HG03521 (cell line): ENCODE results near the gene CXCR4.

Experiments
- ATAC-seq: cut with Tn5 transposase; IDR thresholded peaks from one replicate; pipeline ENCODE4 v1.9.1; 2021; ENCODE audit warnings: mild to moderate bottlenecking, moderate library complexity; ENCODE audit not compliant: unreplicated experiment

Gene CXCR4

GRCh38 chr2:136117909-136118818, at the start of gene CXCR4:
TSS of gene CXCR4 (minus strand) at chr2:136118149. CDS start at chr2:136118060, 89 bp downstream.
- ATAC-seq = peak; percentile 23

GRCh38 chr2:136164280-136164776, 46.4 kb upstream of the CXCR4 start:
- no peak for ATAC-seq

- ATAC-seq = no peak
These were observed 44.5 kb upstream of the CXCR4 start for GRCh38 chr2:136162438-136162837.

GRCh38 chr2:136156411-136156810, 38.5 kb upstream of the CXCR4 start:
- no peak for ATAC-seq

- ATAC-seq = no peak
These were observed 36.4 kb upstream of the CXCR4 start for GRCh38 chr2:136154384-136154783.

- ATAC-seq = no peak
These were observed 33.3 kb upstream of the CXCR4 start for GRCh38 chr2:136151021-136151971.

GRCh38 chr2:136149011-136149410, 31.1 kb upstream of the CXCR4 start:
- no peak for ATAC-seq

- no peak for ATAC-seq
These were observed 28.6 kb upstream of the CXCR4 start for GRCh38 chr2:136146564-136146963.

GRCh38 chr2:136143603-136144451, 25.9 kb upstream of the CXCR4 start:
- no peak for ATAC-seq

GRCh38 chr2:136141510-136142149, 23.7 kb upstream of the CXCR4 start:
- no peak for ATAC-seq

GRCh38 chr2:136139631-136140030, 21.7 kb upstream of the CXCR4 start:
- no peak for ATAC-seq

- no peak for ATAC-seq
These were observed 20.0 kb upstream of the CXCR4 start for GRCh38 chr2:136137982-136138381.

GRCh38 chr2:136136931-136137330, 19.0 kb upstream of the CXCR4 start:
- ATAC-seq = no peak

GRCh38 chr2:136135921-136136906, 18.3 kb upstream of the CXCR4 start:
- peak; percentile 27 for ATAC-seq

- no peak for ATAC-seq
These were observed 17.5 kb upstream of the CXCR4 start for GRCh38 chr2:136135462-136135861.

GRCh38 chr2:136134126-136134525, 16.2 kb upstream of the CXCR4 start:
- ATAC-seq = no peak

GRCh38 chr2:136133586-136133985, 15.6 kb upstream of the CXCR4 start:
- ATAC-seq = no peak

GRCh38 chr2:136133176-136133575, 15.2 kb upstream of the CXCR4 start:
- ATAC-seq = no peak

GRCh38 chr2:136132825-136133155, 14.8 kb upstream of the CXCR4 start:
- ATAC-seq = no peak
